Calu3 (cell line): ENCODE measurements around the gene DYNC1I1. TPM values are rescaled to one million over a fixed set of nuclear protein-coding genes. Genes with fewer than 3 reads are reported as not detected.

ENCODE experiments used
- BruUV-seq: library from RNA; stranded (reverse); fragments of 400-500 nt; replicated peaks from 2 replicates; lab custom pipeline; 2021; lab: Mats Ljungman, UMichigan
- CTCF ChIA-PET: fragments of 300-600 bp; sonication (Branson Sonifier 250); formaldehyde crosslinking; loops from one replicate; lab custom pipeline; 2022; ENCODE audit warnings: antibody characterized with exemption; lab: Charles Lee
- DNase-seq: peaks from one replicate; pipeline ENCODE4 v3.0.0; 2022
- H3K27ac Mint-ChIP-seq: one replicate; pipeline ENCODE4 v1.8.0; 2022; ENCODE audit warnings: mixed read lengths; ENCODE audit not compliant: unreplicated experiment
- H3K27me3 Mint-ChIP-seq: one replicate; pipeline ENCODE4 v1.8.0; 2022; ENCODE audit warnings: mixed read lengths; ENCODE audit not compliant: unreplicated experiment
- H3K36me3 Mint-ChIP-seq: one replicate; pipeline ENCODE4 v1.8.0; 2022; ENCODE audit warnings: mild to moderate bottlenecking, moderate library complexity, mixed read lengths; ENCODE audit not compliant: insufficient read depth, unreplicated experiment
- H3K4me1 Mint-ChIP-seq: one replicate; pipeline ENCODE4 v1.8.0; 2022; ENCODE audit warnings: mild to moderate bottlenecking, low read depth, mixed read lengths; ENCODE audit not compliant: unreplicated experiment
- H3K4me3 Mint-ChIP-seq: one replicate; pipeline ENCODE4 v1.8.0; 2022; ENCODE audit warnings: mild to moderate bottlenecking, low read depth, moderate library complexity, mixed read lengths; ENCODE audit not compliant: unreplicated experiment
- H3K9me3 Mint-ChIP-seq: one replicate; pipeline ENCODE4 v1.8.0; 2022; ENCODE audit warnings: low read depth, mixed read lengths; ENCODE audit not compliant: unreplicated experiment
- CTCF ChIP-seq: fragments of 200-600 bp; IDR thresholded peaks from one replicate; pipeline ENCODE4 v1.8.0; 2022; ENCODE audit warnings: antibody characterized with exemption; ENCODE audit not compliant: unreplicated experiment
- intact Hi-C: fragments of 100-400 bp; cut with micrococcal nuclease; formaldehyde crosslinking; loops from one replicate; pipeline ENCODE4 v1.10.0; 2022; ENCODE audit not compliant: unreplicated experiment
- total RNA-seq: library from RNA; stranded (reverse); gene quantifications from 2 replicates; pipeline ENCODE4 v1.2.3, GENCODE V29; 2022

The DYNC1I1 gene
- total RNA-seq, 1 experiment from 2014 or later: 0.73 TPM

- no TSS peak for BruUV-seq
- Mint-ChIP-seq H3K4me1 (no peaks in the 10 kb centered on the region), H3K27ac (no peak overlapping the region), H3K9me3 (no peaks in the 10 kb centered on the region), H3K27me3 (peaks cover 20% of the 10 kb centered on the region), H3K36me3 (no peaks in the 10 kb centered on the region), H3K4me3 (no peak overlapping the region)
- TF ChIP-seq CTCF: no peak
- intact Hi-C loops: no loop called here
- DNase-seq: no peak
- CTCF ChIA-PET: no interaction called here
Measured at GRCh38 chr7:95847061-95847460, 74.7 kb downstream of the DYNC1I1 start.

GRCh38 chr7:95859429-95859828, 87.1 kb downstream of the DYNC1I1 start:
- DNase-seq: no peak
- H3K27ac Mint-ChIP-seq: no peak overlapping the region
- no peaks in the 10 kb centered on the region for H3K4me1 Mint-ChIP-seq
- no peaks in the 10 kb centered on the region for H3K9me3 Mint-ChIP-seq
- H3K4me3 Mint-ChIP-seq: no peak overlapping the region
- no peak for TF ChIP-seq CTCF
- H3K27me3 Mint-ChIP-seq: no peaks in the 10 kb centered on the region
- no peaks in the 10 kb centered on the region for H3K36me3 Mint-ChIP-seq
- BruUV-seq: no TSS peak
- intact Hi-C loops: no loop called here
- CTCF ChIA-PET: no interaction called here

- no peak overlapping the region for H3K27ac Mint-ChIP-seq
- CTCF ChIA-PET: no interaction called here
- no peaks in the 10 kb centered on the region for H3K4me1 Mint-ChIP-seq
- no peak overlapping the region for H3K4me3 Mint-ChIP-seq
- no peak for DNase-seq
- no peak for TF ChIP-seq CTCF
- intact Hi-C loops: no loop called here
- H3K9me3 Mint-ChIP-seq: no peaks in the 10 kb centered on the region
- no peaks in the 10 kb centered on the region for H3K27me3 Mint-ChIP-seq
- BruUV-seq: no TSS peak
- H3K36me3 Mint-ChIP-seq: no peaks in the 10 kb centered on the region
Measured at GRCh38 chr7:95861041-95861440, 88.7 kb downstream of the DYNC1I1 start.

GRCh38 chr7:95863623-95864022, 91.3 kb downstream of the DYNC1I1 start:
- H3K27ac Mint-ChIP-seq: no peak overlapping the region
- no peaks in the 10 kb centered on the region for H3K9me3 Mint-ChIP-seq
- no peak for DNase-seq
- H3K4me3 Mint-ChIP-seq: no peak overlapping the region
- CTCF ChIA-PET: no interaction called here
- TF ChIP-seq CTCF: no peak
- no TSS peak for BruUV-seq
- H3K27me3 Mint-ChIP-seq: no peaks in the 10 kb centered on the region
- no peaks in the 10 kb centered on the region for H3K4me1 Mint-ChIP-seq
- intact Hi-C loops: no loop called here
- H3K36me3 Mint-ChIP-seq: no peaks in the 10 kb centered on the region
